Stimulated activated CD8-positive, alpha-beta memory T cell treated with anti-CD3 and anti-CD28 coated beads, Interleukin-7, amount 100 ng/mL, for 4 hours (primary cell): ENCODE data around the gene PRIM1.
A peak's percentile ranks its signal among the peaks of the same experiment; 100 is the strongest.
"Not testable (repeated sequence)": the region's sequence is repeated elsewhere in the genome, so short reads cannot be mapped to it uniquely, and the experiment has no call there.

Source experiments
- DNase-seq, 2 donors: peaks; one replicate each; pipeline ENCODE4 v3.0.0-alpha.2; 2020; ENCODE audit warnings: low read depth in 2 of 2

Gene PRIM1

DNA sequence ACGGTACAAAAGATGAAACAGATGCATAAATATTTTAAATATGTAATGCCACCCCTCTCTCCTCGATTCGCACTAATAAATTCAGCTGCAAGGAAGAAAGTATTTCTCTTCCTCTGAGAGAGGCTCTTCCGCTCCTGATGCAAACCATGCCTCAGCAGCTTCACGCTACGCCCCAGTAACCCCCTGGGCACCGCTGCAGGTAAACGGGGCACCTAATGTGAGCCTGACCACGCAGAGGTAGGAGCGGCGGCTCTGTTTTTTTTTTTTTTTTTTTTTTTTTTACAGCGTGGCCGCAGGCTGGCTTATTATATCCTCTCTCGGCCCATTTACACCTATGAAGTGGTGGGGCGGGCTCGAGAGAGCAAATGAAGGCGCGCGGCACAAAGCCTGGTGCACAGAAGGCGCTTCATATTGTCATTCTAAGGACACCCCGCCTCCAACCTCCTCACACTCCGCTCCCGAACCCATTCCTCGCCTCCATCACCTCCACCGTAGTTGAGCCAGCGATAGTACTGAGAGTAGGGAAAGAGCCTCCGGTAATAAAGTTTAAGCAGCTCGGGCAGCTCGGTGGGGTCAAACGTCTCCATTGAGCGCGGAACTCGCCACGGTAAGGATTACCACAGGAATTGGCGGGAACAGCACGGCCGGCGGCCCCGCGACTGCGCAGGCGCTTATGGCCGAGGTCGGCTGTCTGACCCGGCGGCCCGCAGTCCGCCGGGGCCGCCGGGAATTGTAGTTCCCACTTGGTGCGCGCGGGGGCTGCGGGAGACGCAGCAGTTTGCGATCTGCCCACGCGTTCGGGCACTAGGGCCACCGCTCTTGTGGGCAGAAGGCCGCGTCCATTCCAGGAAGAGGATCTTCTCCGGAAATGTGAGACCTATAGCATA is at the start of gene PRIM1:
PRIM1 (minus strand) TSS at position 612 of the 887 bp plus-strand sequence; CDS start at position 587, 25 bp downstream.
- peak; percentile 58 to 81 for DNase-seq

DNA sequence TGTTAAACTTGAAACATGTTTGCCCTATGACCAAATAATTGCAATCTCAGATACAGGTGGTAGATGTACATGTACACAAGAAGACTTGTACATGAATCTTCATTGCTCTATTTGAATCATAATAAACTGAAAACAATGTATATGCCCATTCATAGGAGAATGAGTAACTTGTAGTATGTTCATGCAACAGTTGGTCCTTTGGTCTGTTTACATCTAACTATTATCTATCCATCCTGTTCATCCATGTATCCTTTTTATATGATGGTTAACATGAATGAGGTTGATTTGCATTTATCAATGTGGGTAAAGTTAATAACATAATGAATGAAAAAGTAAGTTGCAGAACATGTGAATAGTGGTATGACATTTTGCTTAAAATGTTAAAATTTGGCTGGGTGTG is 48.1 kb upstream of the PRIM1 start:
- DNase-seq = no peak

DNA sequence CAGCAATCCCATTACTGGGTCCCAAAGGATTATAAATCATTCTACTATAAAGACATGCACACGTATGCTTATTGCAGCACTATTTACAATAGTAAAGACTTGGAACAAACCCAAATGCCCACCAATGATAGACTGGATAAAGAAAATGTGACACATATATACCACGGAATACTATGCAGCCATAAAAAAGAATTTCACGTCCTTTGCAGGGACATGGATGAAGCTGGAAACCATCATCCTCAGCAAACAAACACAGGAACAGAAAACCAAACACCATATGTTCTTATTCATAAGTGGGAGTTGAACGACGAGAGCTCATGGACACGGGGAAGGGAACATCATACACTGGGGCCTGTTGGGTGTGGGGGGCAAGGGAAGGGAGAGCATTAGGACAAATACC is 47.2 kb upstream of the PRIM1 start:
- DNase-seq = not testable (repeated sequence)

DNA sequence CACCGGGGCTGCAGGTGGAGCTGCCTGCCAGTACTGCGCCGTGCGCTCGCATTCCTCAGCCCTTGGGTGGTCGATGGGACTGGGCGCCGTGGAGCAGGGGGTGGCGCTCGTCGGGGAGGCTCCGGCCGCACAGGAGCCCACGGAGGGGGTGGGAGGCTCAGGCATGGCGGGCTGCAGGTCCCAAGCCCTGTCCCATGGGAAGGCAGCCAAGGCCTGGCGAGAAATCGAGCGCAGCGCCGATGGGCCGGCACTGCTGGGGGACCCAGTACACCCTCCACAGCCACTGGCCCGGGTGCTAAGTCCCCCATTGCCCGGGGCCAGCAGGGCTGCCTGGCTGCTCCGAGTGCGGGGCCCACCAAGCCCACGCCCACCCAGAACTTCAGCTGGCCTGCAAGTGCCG is 43.7 kb upstream of the PRIM1 start:
- not testable (repeated sequence) for DNase-seq

DNA sequence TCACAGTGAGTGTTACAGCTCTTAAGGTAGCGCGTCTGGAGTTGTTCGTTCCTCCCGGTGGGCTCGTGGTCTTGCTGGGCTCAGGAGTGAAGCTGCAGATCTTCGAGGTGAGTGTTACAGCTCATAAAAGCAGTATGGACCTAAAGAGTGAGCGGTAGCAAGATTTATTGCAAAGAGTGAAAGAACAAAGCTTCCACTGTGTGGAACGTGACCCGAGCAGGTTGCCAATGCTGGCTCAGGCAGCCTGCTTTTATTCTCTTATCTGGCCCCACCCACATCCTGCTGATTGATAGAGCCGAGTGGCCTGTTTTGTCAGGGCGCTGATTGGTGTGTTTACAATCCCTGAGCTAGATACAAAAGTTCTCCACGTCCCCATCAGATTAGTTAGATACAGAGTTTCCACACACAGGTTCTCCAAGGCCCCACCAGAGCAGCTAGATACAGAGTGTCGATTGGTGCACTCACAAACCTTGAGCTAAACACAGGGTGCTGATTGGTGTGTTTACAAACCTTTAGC is 43.0 kb upstream of the PRIM1 start:
- DNase-seq = not testable (repeated sequence)

DNA sequence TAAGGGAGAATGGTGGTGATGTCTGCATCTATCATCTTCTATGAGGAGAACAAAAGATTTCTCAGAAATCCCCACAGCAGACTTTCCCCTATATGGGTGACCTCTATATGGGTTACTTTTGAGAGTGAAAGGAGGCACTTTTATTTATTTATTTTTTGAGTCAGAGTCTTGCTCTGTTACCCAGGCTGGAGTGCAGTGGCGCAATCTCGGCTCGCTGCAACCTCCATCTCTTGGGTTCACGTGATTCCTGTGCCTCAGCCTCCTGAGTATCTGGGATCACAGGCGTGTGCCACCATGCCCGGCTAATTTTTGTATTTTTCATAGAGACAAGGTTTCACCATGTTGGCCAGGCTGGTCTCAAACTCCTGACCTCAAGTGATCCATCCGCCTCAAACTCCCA is 41.0 kb upstream of the PRIM1 start:
- not testable (repeated sequence) for DNase-seq

DNA sequence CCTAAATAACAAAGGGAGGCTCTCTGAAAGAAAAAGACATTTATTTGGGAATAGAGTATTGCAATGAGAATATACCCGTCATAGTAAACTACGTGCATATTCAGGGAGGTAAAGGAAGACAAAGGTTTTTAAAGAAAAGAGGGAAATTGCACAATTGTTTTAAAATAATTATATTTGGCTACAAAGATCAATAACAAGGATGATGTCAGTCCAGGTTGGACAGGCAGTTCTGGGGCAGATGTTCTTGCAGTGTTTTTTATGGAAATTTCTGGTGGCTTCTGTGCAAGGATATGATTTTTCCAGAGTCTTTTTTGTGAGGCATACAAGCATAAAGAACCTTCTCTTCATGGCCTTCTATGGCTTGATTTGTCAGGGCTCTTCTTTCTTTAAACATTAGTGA is 40.6 kb upstream of the PRIM1 start:
- no peak for DNase-seq

DNA sequence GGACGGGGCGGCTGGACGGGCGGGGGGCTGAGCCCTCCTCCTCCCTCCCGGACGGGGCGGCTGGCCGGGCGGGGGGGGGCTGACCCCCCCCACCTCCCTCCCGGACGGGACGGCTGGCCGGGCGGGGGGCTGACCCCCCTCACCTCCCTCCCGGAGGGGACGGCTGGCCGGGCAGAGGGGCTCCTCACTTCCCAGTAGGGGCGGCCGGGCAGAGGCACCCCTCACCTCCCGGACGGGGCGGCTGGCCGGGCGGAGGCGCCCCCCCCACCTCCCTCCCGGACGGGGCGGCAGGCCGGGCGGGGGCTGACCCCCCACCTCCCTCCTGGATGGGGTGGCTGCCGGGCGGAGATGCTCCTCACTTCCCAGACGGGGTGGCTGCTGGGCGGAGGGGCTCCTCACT is 37.3 kb upstream of the PRIM1 start:
- not testable (repeated sequence) for DNase-seq

DNA sequence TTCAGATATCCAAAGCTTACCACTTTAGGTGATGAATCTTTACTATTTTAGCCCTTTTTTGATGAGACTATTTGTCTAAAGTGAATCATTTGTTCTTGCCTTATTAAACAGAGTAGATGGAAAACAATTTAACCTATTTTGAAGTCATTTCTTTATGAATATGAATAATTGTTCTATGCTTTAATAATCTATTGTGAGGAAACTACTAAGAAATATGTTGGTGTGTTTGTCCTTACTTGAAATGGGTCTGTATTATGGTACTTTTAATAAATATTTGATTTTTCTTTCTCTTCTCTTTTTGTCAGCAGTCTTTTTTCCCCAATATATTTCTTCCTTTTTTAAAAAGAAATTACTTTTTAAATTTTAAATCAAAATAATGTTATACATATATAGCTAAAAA is 35.4 kb upstream of the PRIM1 start:
- DNase-seq = no peak

DNA sequence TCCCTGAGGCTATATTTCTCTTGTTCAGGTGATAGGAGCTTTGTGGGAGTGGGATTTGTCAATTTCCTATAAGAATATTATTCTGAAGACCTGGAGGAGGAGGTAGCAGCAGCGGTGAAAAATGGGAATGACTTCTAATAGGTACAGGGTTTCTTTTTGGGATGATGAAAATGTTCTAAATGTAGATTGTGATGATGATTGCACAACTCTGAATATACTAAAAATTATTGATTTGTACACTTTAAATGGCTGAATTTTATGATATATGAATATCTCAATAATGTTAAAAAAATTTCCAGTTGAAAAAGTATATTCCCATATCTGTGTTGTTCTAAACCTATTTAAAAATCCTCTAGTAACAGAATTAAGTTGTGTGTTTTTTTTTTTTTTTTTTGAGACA is 33.8 kb upstream of the PRIM1 start:
- no peak for DNase-seq

DNA sequence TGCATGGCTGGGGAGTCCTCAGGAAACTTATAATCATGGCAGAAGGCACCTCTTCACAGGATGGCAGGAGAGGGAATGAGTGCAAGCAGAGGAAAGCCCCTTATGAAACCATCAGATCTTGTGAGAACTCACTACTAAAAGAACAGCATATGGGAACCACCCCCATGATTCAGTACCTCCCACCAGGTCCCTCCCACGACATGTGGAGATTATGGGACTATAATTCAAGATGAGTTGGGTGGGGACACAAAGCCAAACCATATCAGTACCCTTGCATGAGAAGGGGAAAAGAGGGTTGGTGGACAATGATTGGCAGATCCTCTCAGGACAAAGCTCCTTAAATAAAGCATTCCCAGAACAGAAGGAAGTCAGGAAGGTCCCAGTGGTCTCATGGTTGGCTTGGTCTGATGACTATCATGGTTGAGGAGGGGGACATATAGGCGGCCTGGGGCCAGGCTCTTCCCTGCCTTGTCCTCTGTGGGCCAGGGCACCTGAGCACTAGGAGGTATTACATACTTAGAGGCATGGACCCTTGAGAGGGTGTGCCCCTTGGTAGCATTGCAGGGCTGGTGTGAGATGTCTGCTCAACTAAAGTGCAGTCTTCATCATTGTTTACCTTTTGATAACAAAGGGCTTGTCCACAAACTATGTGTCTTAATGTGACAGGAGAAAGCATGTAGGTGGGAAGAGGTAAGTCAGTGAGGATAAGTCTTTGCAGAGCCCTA is 33.2 kb upstream of the PRIM1 start:
- no peak for DNase-seq

DNA sequence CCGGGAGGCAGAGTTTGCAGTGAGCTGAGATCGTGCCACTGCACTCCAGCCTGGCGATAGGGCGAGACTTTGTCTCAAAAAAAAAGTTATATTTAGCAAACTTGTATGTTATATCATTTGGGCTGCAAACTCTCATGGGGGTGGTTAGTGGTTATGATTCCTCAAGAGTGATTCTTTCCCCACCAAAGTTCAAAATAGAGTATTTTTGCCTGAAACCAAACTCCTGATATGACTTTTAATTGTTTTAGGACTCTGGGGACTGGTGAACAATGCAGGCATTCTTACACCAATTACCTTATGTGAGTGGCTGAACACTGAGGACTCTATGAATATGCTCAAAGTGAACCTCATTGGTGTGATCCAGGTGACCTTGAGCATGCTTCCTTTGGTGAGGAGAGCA is 29.6 kb upstream of the PRIM1 start:
- DNase-seq = no peak

DNA sequence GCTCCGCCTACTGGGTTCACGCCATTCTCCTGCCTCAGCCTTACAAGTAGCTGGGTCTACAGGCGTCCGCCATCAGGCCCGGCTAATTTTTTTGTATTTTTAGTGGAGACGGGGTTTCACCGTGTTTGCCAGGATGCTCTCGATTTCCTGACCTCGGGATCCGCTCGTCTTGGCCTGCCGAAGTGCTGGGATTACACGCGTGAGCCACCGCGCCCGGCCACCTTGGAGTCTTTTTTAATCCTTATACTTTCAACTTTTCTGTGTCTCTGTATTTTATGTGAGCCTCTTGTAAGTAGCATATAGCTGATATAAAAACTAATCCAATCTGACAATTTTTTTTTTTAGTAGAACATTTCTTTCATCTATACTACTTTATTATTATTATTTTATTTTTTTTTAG is 26.6 kb upstream of the PRIM1 start:
- no peak for DNase-seq

DNA sequence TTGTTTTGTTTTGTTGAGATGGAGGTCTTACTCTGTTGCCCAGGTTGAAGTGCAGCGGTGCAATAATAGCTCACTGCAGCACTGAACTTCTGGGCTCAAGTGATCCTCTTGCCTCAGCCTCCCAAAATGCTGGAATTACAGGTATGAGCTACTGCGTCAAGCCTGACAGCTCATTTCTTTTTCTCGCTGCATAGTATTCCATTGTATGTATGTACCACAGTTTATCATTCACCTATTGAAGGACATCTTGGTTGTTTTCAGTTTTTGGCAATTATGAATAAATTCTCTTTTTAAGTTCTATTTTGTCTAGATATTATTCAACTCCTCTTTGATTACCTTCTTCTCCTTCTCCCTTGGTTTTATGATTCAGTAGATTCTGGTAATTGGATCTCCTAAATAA is 24.5 kb upstream of the PRIM1 start:
- no peak for DNase-seq

DNA sequence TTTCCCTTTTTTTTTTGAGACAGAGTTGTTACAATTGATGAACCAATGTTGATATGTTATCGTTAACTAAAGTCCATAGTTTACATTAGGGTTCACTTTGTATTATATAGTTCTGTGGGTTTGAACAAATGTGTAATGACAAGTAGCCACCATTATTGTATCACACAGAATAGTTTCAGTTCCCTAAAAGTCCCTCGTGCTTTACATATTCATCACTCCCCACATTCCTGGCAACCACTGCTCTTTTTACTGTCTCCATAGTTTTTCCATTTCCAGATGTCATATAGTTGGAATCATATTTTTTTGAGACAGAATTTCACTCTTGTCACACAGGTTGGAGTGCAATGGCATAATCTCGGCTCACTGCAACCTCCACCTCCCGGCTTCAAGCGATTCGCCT is 23.5 kb upstream of the PRIM1 start:
- DNase-seq = no peak

DNA sequence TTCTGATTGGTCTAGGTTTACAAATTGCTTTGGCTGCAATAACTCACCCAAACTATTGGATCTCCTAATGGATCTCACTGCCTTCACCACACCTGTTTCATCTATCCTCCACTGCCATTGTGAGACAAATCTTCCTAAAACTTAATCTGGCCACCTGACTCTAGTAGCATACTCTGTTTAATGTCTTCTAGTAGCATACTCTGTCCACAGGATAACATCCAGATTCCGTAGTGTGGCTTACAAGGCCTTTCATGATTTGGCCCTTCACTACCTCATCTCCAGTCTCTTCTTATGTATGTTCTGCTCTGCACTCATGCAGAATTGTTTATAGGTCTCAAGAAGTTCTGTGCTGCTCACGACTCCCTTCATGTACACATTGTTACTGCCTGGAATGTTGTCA is 21.0 kb upstream of the PRIM1 start:
- no peak for DNase-seq

DNA sequence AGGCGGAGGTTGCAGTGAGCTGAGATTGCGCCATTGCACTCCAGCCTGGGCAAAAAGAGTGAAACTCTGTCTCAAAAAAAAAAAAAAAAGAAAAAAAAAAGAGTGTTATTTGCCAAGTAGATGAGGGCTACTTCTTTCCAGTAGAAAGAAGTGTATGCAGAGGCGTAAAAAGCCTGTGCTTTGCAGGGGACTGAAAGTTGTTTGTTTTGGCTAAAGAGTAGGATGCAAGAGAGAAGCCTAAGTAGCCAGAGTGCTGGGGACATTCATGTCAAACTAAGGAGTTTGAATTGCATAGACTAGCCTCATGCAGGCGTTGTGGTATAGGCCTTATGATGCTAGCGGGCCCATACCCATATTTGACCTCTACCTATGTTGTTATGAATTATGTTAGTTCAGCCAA is 20.5 kb upstream of the PRIM1 start:
- no peak for DNase-seq

DNA sequence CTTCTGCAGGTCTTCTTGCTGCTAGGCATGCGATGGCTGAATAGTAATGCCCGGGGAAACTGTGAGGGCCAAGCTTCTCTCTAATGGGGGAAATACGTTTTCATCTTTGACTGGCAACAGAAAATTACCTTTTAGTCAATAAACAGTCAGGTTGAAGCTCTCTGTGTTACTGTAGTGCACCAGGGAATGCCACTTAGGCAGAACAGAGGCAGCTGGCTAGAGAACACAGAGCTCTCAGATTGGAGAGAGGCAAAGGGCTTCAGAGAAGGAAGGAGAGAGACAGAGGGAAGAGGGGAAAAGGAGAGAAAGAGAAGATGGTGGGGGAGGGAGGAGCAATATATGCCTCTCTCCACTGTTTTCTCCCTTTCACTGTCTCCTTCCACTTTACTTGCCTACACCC is 17.7 kb upstream of the PRIM1 start:
- DNase-seq = no peak

DNA sequence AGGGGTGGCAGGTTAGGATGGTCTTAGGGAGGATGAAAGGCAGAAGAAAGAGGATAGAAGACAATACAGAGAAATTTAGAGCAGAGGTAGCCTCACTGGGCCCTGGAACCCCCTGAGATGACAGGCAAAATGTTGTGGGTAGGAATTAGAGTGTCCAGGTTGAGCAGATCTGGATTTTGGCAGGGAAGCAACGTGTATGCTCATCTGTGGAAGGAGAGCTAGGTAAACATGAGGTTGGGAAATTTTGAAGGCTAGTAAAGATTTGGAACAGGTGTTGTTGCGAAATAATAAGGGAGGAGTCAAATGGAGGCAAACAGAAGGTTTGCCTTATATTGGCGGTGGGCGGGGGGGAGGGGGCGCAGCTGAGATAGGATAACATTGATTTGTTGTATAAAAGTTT is 16.3 kb upstream of the PRIM1 start:
- no peak for DNase-seq

DNA sequence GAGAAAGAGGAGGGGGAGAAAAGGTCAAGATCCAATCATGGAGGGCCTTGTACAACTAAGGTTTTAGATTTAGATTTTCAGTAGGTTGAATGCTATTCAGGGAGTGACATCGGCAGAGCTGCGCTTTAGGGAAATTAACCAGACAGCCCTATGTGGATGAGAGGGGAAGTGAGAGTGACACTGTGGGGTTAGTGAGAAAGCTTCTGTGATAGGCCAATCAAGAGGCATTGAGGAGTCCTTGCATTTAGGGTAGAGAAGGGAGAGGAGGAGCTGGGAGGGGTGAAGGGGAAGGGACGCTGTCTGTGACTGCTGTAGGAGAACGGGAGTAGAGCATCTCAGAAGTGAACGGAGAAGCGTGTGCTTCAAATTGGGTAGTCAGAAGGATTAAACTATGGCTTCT is 14.4 kb upstream of the PRIM1 start:
- no peak for DNase-seq

DNA sequence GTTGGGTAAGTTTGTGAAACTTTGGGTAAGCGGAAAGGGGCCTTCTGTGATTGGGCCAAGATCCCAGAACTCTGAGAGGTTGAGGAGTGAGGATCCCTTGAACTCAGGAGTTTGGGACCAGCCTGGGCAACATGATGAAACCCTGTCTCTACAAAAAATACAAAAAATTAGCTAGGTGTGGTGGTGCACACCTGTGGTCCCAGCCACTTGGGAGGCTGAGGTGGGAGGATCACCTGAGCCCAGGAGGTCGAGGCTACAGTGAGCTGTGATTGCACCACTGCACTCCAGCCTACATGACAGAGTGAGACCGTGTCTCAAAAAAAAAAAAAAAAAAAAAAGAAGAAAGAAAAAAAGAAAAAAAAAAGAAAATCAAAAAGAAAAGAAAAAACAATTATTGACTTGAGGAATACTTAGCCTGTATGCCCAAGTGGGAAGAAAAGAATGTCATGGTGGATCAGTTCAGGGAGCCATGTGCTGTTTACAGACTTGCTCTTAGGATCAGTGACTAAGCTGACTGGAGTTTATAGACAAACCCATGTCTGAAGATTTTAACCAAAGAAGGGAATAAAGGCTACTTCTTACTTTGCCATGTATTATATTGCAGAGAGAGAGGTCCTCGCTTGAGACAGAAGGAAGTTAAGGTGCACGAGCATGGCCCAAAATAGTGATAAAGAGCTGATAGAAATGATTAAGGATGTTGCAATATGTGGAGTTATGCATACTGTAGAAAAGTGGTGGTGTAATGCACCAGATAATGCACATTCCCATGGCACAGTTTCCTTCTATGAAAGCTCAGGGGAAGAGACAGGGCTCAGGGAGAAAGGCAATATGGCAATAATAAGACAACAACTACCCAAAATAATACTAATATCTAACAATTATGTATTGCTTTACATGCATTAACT is 11.9 kb upstream of the PRIM1 start:
- no peak for DNase-seq

DNA sequence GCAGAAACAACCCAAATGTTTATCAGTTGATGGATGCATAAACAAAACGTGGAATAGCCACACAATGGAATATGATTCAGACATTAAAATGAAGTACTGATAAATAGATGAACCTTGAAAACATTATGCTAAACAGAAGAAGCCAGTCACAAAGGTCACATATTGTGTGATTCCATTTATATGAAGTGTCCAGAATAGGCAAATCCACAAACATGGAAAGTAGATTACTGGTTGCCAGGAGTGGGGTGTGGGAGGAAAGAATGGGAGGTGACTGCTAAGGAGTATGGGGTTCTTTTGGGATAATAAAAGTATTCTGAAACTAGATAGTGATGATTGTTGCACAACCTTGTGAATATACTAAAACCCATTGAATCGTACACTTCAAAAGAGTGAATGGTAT is 9.7 kb upstream of the PRIM1 start:
- DNase-seq = no peak
